HepG2 (cell line): ENCODE measurements around the gene SLC6A7. TPM values are rescaled to one million over a fixed set of nuclear protein-coding genes. Genes with fewer than 3 reads are reported as not detected.

Source experiments
- EEA1 ChIP-seq: sonication (generic); formaldehyde crosslinking; IDR thresholded peaks from 2 replicates; pipeline ENCODE4 v1.5.1; 2020; ENCODE audit warnings: mild to moderate bottlenecking, missing genetic modification reagents, borderline replicate concordance
- ETV6 ChIP-seq: sonication (generic); formaldehyde crosslinking; conservative IDR thresholded peaks from 2 replicates; pipeline ENCODE4 v1.4.0; 2020; ENCODE audit warnings: missing genetic modification reagents
- FOXM1 ChIP-seq: sonication (generic); formaldehyde crosslinking; IDR thresholded peaks from 2 replicates; pipeline ENCODE4 v1.5.0; 2020; ENCODE audit warnings: missing genetic modification reagents
- GPBP1L1 ChIP-seq: sonication (generic); formaldehyde crosslinking; IDR thresholded peaks from 2 replicates; pipeline ENCODE4 v1.5.0; 2020; ENCODE audit warnings: mild to moderate bottlenecking, missing genetic modification reagents
- IRF2 ChIP-seq: IDR thresholded peaks from 2 replicates; pipeline ENCODE4 v1.6.1; 2018; ENCODE audit warnings: missing genetic modification reagents, missing compliant biosample characterization
- PHF8 ChIP-seq: sonication (generic); formaldehyde crosslinking; IDR thresholded peaks from 2 replicates; pipeline ENCODE4 v1.5.0; 2020; ENCODE audit warnings: missing genetic modification reagents
- TOPORS ChIP-seq: sonication (generic); formaldehyde crosslinking; IDR thresholded peaks from 2 replicates; pipeline ENCODE4 v1.8.0; 2023; ENCODE audit warnings: mild to moderate bottlenecking, missing genetic modification reagents
- ZBTB33 ChIP-seq: sonication (generic); formaldehyde crosslinking; IDR thresholded peaks from 2 replicates; pipeline ENCODE4 v1.4.0; 2020; ENCODE audit warnings: missing genetic modification reagents
- ZFY ChIP-seq: sonication (generic); formaldehyde crosslinking; IDR thresholded peaks from 2 replicates; pipeline ENCODE4 v1.4.0; 2020; ENCODE audit warnings: missing genetic modification reagents
- ZHX1 ChIP-seq: sonication (generic); formaldehyde crosslinking; IDR thresholded peaks from 2 replicates; pipeline ENCODE4 v1.8.1; 2022; ENCODE audit warnings: low read depth, mild to moderate bottlenecking, missing genetic modification reagents
- ZNF333 ChIP-seq: sonication (generic); formaldehyde crosslinking; IDR thresholded peaks from 2 replicates; pipeline ENCODE4 v1.4.0; 2020; ENCODE audit warnings: mild to moderate bottlenecking, missing genetic modification reagents, borderline replicate concordance
- ZNF687 ChIP-seq: sonication (generic); formaldehyde crosslinking; IDR thresholded peaks from 2 replicates; pipeline ENCODE4 v1.5.1; 2020; ENCODE audit warnings: mild to moderate bottlenecking, missing genetic modification reagents, moderate library complexity
- ZNF746 ChIP-seq: sonication (generic); formaldehyde crosslinking; IDR thresholded peaks from 2 replicates; pipeline ENCODE4 v1.8.0; 2022; ENCODE audit warnings: mild to moderate bottlenecking, missing genetic modification reagents
- ZNF772 ChIP-seq: sonication (generic); formaldehyde crosslinking; IDR thresholded peaks from 2 replicates; pipeline ENCODE4 v1.5.0; 2020; ENCODE audit warnings: mild to moderate bottlenecking, missing genetic modification reagents
- polyA plus RNA-seq, 8 experiments: library from polyadenylated mRNA; depleted of rRNA in 3 of 8; stranded (reverse) in 7 of 8; unstranded in 1 of 8; fragments of >200 nt; fragmentation: Illumina TruSeq in 4 of 8; extraction: Trizol in 4 of 8; gene quantifications; 2 replicates each; pipeline versions ENCODE4 v1.2.1 to v1.2.3, GENCODE V29; 2011 to 2016; ENCODE audit warnings: low read depth in 4 of 8, missing spikeins in 1 of 8, mixed read lengths in 1 of 8; ENCODE audit not compliant: insufficient read depth in 1 of 8
- total RNA-seq, 5 experiments: library from RNA; depleted of rRNA; stranded (reverse); fragments of >200 nt; fragmentation: Illumina TruSeq; extraction: Trizol; gene quantifications; 2 replicates each; pipeline ENCODE4 v1.2.3, GENCODE V29; 2016; ENCODE audit warnings: low read depth in 1 of 5
- TF ChIP-seq, protein P1 (sequence below): sonication (generic); formaldehyde crosslinking; IDR thresholded peaks from 2 replicates; pipeline ENCODE4 v1.5.0; 2020; ENCODE audit warnings: mild to moderate bottlenecking, missing genetic modification reagents

Gene SLC6A7
- total and polyA plus RNA-seq, 2 of the 13 experiments (the other 11 are each of a cell fraction or from before 2014, with no cell fraction given), result not detected

DNA sequence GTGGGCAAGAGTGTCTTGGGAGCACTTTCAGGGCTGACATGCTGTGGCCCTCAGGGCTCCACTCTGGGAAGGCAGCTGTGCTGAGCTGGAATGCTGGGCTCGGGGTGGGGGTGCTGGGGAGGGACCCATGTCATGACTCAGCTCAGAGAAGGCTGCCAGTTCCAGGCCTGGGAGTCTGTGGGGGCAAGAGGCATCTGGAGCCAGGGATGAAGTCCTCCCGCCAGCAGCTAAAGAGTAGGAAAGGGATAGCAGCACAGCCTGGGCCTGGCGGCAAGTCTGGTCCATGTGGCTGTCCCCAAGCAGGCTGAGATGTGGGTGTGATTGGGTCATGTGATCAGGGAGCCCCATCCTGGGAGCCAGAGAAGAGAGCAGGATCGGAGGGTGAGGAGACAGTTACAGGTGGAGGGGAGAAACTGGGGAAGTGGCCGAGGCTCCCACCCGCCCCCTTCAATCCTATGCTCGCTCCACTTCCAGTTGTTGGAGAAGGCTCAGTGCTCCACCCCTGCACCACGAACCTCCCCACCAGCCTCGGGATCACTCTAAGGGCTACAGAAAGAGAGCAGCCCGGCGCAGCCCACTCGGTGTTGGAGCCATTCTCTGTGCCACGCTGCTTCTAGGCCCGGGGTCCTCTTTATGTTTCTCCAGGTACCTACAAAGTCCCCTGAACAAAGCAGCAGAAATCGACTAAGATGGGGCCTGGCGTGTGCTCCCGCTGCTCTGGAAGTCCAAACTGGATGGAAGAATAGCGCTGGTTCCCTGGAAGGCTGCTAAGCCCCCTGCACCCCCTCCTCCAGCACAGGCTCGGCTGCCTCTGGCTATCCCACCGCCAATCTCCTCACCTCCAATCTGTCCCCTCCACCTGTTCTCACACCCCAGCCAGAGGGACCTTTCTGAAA lies 46.3 kb upstream of the SLC6A7 start (continued):
- TF ChIP-seq, protein P1, sequence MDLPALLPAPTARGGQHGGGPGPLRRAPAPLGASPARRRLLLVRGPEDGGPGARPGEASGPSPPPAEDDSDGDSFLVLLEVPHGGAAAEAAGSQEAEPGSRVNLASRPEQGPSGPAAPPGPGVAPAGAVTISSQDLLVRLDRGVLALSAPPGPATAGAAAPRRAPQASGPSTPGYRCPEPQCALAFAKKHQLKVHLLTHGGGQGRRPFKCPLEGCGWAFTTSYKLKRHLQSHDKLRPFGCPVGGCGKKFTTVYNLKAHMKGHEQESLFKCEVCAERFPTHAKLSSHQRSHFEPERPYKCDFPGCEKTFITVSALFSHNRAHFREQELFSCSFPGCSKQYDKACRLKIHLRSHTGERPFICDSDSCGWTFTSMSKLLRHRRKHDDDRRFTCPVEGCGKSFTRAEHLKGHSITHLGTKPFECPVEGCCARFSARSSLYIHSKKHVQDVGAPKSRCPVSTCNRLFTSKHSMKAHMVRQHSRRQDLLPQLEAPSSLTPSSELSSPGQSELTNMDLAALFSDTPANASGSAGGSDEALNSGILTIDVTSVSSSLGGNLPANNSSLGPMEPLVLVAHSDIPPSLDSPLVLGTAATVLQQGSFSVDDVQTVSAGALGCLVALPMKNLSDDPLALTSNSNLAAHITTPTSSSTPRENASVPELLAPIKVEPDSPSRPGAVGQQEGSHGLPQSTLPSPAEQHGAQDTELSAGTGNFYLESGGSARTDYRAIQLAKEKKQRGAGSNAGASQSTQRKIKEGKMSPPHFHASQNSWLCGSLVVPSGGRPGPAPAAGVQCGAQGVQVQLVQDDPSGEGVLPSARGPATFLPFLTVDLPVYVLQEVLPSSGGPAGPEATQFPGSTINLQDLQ (CRISPR knock-in tag), result no peak
- TF ChIP-seq ZNF333 (CRISPR knock-in tag) (peak; percentile 16; the same call in 1 of the 2 replicates), GPBP1L1 (CRISPR knock-in tag) (no peak), ZHX1 (no peak), ETV6 (CRISPR knock-in tag) (no peak), ZNF687 (CRISPR knock-in tag) (peak; percentile 85), IRF2 (CRISPR knock-in tag) (no peak), ZNF772 (CRISPR knock-in tag) (0 out of 2 replicates have a peak, but pooled peaks have one; percentile 13), EEA1 (CRISPR knock-in tag) (no peak), ZFY (CRISPR knock-in tag) (peak; percentile 28; the same call in 1 of the 2 replicates), FOXM1 (no peak), TOPORS (no peak), ZNF746 (CRISPR knock-in tag) (peak; percentile 16; the same call in 1 of the 2 replicates), PHF8 (no peak), ZBTB33 (CRISPR knock-in tag) (peak; percentile 96)
